SK-N-SH treated with all-trans-retinoic acid at 6 μM for 48 hours (cell line): ENCODE data around the gene USP17L17.
"Not testable (repeated sequence)": the region's sequence is repeated elsewhere in the genome, so short reads cannot be mapped to it uniquely, and the experiment has no call there.

ENCODE experiments used
- BACH2 ChIP-seq: fragments of 250-450 bp; sonication (Bioruptor Pico); IDR thresholded peaks from 2 replicates; pipeline ENCODE4 v1.9.0; 2021; ENCODE audit warnings: mild to moderate bottlenecking, borderline replicate concordance
- ESRRG ChIP-seq: fragments of 250-450 bp; sonication (Bioruptor Pico); IDR thresholded peaks from 2 replicates; pipeline ENCODE4 v1.6.1; 2021; ENCODE audit warnings: mild to moderate bottlenecking
- TOX ChIP-seq: fragments of 250-450 bp; sonication (Bioruptor Pico); IDR thresholded peaks from 2 replicates; pipeline ENCODE4 v1.8.0; 2021; ENCODE audit warnings: mild to moderate bottlenecking, moderate library complexity, borderline replicate concordance
- ZNF565 ChIP-seq: fragments of 450-650 bp; formaldehyde crosslinking; conservative IDR thresholded peaks from 2 replicates; pipeline ENCODE4 v1.5.0; 2020; ENCODE audit warnings: low read depth, mild to moderate bottlenecking, moderate library complexity

GRCh38 chr4:9247953-9248680, 4.4 kb downstream of the USP17L17 start, which contains the start of gene USP17L18:
- TF ChIP-seq TOX, BACH2, ZNF565, ESRRG (CRISPR knock-in tag): not testable (repeated sequence)
